PFSK-1 (cell line): ENCODE data around the gene ADAMTSL1.

ENCODE experiments used
- POLR2AphosphoS5 ChIP-seq: IDR thresholded peaks from 2 replicates; pipeline ENCODE4 v1.6.1; 2012; ENCODE audit warnings: low read depth, mild to moderate bottlenecking, control low read depth, low read length, moderate library complexity
- SIN3A ChIP-seq: IDR thresholded peaks from 2 replicates; pipeline ENCODE4 v1.6.1; 2012; ENCODE audit warnings: mild to moderate bottlenecking, low read length, moderate library complexity, borderline replicate concordance; ENCODE audit not compliant: insufficient read depth
- TAF1 ChIP-seq: IDR thresholded peaks from 2 replicates; pipeline ENCODE4 v1.6.1; 2012; ENCODE audit warnings: low read length, control low read depth, borderline replicate concordance; ENCODE audit not compliant: insufficient read depth
- TF ChIP-seq, protein P1 (sequence below), 2 experiments: IDR thresholded peaks; 2 replicates each; pipeline versions ENCODE4 v1.6.1 to v1.8.0; 2011 to 2012; ENCODE audit warnings: low read depth in 2 of 2, low read length in 2 of 2, control low read depth in 1 of 2, inconsistent platforms in 1 of 2, mild to moderate bottlenecking in 1 of 2, moderate library complexity in 1 of 2; ENCODE audit not compliant: insufficient read depth in 1 of 2

DNA sequence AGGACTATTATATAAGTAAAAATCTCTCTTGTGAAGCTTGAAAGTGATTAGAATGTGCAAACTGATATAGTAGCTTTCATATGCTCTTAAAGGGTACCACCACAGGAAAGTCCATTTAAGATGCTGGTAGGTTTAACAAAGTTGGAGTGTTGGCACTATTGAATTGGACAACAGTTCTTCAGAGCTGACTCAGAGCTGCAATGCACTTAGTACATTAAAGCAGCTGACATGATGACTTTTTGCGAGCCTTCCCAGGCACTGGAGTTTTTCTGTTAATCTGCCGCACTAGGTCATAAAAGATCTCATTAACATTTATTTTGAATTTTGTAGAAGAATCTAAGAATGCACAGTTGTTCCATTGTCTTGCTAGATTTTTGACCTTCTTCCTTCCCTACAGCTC lies 243.8 kb downstream of the ADAMTSL1 start:
- TF ChIP-seq, protein P1, sequence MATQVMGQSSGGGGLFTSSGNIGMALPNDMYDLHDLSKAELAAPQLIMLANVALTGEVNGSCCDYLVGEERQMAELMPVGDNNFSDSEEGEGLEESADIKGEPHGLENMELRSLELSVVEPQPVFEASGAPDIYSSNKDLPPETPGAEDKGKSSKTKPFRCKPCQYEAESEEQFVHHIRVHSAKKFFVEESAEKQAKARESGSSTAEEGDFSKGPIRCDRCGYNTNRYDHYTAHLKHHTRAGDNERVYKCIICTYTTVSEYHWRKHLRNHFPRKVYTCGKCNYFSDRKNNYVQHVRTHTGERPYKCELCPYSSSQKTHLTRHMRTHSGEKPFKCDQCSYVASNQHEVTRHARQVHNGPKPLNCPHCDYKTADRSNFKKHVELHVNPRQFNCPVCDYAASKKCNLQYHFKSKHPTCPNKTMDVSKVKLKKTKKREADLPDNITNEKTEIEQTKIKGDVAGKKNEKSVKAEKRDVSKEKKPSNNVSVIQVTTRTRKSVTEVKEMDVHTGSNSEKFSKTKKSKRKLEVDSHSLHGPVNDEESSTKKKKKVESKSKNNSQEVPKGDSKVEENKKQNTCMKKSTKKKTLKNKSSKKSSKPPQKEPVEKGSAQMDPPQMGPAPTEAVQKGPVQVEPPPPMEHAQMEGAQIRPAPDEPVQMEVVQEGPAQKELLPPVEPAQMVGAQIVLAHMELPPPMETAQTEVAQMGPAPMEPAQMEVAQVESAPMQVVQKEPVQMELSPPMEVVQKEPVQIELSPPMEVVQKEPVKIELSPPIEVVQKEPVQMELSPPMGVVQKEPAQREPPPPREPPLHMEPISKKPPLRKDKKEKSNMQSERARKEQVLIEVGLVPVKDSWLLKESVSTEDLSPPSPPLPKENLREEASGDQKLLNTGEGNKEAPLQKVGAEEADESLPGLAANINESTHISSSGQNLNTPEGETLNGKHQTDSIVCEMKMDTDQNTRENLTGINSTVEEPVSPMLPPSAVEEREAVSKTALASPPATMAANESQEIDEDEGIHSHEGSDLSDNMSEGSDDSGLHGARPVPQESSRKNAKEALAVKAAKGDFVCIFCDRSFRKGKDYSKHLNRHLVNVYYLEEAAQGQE (IDR thresholded peaks at IDR 0.05; ENCODE audit: insufficient read depth in 1 of 2, low read depth in 2 of 2, low read length in 2 of 2): no peak
- TF ChIP-seq SIN3A (no peak), POLR2AphosphoS5 (no peak), TAF1 (no peak)
